GM19099 (cell line): ENCODE data around the gene ELOVL3.

ENCODE experiments used
- POLR2A ChIP-seq: IDR thresholded peaks from 3 replicates; pipeline ENCODE4 v1.6.1; 2011; ENCODE audit warnings: low read depth; ENCODE audit not compliant: insufficient read length; ENCODE audit errors: extremely low read depth

ELOVL3 gene, protein sequence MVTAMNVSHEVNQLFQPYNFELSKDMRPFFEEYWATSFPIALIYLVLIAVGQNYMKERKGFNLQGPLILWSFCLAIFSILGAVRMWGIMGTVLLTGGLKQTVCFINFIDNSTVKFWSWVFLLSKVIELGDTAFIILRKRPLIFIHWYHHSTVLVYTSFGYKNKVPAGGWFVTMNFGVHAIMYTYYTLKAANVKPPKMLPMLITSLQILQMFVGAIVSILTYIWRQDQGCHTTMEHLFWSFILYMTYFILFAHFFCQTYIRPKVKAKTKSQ

DNA sequence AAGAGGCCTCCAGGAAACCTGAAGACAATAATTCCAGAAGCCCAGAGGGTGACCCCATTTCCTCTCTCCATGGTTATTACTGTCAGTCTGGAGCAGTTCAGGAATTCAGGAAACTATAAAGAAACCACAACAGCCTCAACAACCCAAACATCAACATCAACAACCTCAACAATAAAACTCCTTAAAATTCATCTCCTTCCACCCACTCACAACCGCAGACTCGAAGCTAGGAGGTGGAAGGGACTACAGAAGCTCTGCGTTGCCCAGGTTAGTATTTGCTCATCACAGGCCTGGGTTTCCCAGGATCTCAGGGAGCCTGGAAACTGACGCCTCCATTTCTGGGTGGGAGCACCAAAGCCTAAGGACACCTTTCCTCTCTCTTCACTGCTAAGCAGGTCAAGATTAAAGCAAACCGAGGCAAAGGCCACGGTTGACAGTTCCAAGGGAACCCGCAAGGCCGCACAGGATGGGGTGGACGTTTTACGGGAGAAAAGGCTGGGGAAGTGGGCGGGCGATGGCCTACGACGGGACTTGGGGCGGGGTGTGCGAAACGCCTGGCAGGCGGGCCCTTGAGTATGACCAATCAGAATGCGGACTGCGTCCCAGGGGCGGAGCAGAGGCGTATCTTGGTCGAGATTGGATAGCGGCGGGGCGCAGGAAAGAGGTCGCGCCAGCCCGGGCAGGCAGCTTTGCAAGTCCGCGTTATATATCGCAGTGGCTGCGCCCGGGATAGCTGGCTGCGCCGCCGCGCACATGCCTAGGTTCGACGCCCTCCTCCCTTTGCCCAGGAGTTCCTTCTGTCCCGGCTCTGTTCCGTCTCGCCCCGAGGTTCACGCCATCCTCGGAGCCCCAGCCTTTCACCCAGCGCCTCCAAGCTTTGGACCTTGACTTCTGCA lies at the start of gene ELOVL3:
ELOVL3 (plus strand) TSS at position 654 of the 896 bp plus-strand sequence. CDS start 250 bp downstream, outside the sequence.
- TF ChIP-seq POLR2A = no peak

DNA sequence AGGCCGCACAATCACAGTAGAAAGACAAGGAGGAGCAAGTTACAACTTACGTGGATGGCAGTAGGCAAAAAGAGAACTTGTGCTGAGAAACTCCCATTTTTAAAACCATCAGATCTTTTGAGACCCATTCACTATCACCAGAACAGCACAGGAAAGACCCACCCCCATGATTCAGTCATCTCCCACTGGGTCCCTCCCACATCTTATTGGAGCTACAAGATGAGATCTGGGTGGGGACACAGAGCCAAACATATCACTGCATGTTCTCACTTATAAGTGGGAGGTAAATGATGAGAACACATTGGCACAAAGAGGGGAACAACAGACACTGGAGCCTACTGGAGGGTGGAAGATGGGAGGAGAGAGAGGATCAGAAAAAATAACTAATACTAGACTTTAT lies 41.5 kb upstream of the ELOVL3 start:
- no peak for TF ChIP-seq POLR2A

DNA sequence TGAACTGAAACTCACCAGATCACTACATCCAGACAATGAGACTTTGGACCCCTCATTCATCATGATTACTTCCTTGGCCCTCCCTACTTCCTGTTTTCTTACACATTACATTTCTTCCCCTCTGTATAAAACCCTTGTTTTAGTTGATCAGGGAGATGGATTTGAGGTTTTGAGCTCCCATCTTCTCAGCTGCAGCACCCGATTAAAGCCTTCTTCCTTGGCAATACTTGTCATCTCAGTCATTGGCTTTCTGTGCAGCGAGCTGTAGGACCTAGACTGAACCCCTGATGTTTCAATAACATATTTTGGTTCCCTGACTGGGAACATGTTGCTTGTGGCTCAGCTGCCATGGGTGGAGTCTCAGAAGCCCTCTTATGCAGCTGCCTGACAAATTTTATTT lies 40.8 kb upstream of the ELOVL3 start:
- TF ChIP-seq POLR2A = no peak

DNA sequence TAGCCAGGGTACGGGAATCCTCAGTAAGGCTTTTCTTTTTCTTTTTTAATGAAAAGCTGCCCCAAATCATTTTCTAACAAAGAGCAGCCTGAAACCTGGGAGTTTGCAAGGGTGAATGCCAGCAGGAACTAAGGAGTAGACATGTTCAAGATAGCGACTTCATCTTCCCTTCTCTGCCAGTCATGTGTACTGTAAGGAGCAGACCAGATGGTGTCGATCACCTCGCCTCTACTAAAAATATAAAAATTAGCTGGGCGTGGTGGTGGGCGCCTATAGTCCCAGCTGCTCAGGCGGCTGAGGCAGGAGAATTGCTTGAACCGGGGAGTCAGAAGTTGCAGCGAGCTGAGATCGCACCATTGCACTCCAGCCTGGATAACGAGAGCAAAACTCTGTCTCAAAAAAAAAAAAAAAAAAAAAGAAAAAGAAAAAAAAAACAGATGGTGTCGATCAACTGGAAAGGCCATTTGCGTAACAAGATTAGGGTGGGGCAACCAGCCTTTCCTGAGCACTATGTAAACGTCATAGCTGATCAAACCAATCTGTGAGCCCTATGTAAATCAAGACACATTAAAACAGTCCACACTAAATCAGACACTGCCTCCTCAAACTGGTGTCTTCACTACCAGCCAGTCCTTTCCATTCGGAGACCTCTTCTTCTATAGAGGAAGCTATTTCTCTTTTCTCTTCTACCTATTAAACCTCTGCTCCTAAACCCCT lies 40.1 kb upstream of the ELOVL3 start:
- TF ChIP-seq POLR2A = no peak

DNA sequence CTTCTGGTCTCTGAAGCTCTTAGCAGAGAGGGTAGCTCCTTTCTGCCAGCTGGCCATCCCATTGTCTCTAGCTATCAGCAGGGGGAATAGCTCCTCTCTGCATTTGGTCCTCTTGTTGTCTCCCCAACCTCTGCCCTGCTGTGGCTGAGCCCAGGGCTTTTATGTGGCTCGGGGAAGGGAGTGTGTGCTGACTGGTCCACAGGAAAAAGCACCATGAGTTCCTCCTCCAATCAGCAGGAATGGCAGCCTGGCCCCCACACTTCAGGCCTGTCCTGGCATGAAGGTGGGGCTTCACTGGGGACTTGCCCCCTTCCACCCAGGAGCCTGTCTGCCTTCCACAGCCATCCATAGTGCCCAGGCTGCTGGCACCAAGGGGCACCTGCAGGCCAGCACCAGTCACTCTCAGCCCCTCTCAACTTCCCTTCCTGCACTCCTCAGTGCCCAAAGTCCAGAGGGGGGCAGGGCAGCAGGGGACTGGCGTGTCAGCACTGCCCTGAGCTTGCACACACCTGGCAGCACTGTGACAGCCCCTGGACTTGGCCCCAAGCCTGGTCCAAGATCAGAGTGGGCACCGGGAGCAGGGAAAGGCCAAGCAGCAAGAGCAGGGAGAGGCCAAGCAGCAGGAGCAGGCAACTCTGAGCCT lies 37.7 kb upstream of the ELOVL3 start:
- no peak for TF ChIP-seq POLR2A

DNA sequence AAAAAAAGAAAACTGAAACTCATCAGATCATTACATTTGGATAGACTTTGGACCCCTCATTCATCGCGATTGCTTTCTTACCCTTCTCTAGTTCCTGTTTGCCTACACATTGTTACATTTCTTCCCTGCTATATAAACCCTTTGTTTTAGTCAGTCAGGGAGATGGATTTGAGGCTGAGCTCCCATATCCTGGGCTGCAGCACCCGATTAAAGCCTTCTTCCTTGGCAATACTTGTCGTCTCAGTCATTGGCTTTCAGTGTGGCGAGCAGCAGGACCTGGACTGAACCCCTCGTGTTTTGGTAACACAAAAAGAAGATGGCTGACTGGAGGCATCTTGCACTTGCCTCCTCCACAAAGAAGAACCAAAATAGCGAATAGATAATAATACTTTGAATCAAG lies 34.1 kb upstream of the ELOVL3 start:
- TF ChIP-seq POLR2A = no peak

DNA sequence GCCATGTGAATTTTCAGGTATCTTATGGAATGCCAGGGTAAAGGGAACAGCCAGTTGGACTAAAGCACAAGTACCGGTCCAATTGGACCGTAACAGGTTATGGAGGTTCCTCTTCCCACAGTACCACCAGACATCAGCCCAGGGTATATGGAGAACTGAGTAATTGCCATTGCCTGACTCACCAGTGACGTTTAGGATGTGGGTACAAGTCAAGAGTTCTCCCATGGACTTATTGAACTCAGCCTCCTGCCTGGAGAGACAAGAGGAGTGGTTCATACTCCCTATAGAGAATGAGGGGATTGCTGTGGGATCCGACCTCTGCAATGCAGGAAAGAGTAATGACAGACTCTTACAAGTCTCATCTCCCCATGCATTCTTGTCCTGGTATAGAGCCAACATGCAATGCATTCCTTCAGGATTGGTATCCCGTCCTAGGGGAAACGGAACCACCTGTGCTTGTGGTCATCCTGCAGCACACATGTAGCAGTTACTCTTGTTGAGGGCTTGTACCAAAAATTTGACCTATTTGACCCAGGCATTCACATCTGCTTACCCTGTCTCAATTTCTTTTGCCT lies 30.7 kb upstream of the ELOVL3 start:
- no peak for TF ChIP-seq POLR2A

DNA sequence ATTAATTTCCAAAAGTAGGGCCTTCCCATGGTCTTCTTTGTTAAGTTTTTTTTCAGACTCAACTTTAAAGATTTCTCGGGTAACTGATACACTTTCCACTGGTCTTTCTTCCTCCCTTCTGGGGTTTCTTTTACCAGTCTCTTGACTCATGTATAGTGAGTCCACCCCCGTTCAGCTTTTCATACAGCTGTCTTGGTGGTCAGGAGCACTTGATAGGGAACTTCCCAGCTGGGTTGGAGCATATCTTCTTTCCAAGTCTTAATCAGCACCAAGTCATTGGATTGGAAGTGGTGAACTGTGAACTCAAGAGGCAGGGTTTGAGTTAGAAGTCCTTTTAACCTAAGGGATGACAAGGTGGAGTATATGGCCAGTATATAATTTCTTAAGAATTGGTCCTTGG lies 29.2 kb upstream of the ELOVL3 start:
- no peak for TF ChIP-seq POLR2A

DNA sequence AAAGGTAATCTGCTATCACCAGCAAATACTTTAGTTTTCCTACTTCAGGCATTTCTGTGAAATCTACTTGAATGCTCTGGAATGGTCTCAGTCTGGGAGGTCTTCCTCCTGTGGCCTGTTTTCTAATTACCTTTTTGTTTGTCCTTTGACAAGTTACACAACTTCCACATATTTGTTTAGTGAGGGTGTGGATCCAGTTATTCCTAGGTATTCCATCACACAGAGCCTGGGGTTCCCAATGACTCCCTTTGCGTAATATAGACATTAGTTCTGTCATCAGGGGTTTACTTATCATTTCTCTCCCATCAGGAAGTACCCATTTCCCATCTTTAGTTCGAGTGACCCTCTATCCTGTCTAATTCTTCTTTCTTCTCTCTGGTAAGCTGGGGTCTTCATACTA lies 28.1 kb upstream of the ELOVL3 start:
- TF ChIP-seq POLR2A = no peak

DNA sequence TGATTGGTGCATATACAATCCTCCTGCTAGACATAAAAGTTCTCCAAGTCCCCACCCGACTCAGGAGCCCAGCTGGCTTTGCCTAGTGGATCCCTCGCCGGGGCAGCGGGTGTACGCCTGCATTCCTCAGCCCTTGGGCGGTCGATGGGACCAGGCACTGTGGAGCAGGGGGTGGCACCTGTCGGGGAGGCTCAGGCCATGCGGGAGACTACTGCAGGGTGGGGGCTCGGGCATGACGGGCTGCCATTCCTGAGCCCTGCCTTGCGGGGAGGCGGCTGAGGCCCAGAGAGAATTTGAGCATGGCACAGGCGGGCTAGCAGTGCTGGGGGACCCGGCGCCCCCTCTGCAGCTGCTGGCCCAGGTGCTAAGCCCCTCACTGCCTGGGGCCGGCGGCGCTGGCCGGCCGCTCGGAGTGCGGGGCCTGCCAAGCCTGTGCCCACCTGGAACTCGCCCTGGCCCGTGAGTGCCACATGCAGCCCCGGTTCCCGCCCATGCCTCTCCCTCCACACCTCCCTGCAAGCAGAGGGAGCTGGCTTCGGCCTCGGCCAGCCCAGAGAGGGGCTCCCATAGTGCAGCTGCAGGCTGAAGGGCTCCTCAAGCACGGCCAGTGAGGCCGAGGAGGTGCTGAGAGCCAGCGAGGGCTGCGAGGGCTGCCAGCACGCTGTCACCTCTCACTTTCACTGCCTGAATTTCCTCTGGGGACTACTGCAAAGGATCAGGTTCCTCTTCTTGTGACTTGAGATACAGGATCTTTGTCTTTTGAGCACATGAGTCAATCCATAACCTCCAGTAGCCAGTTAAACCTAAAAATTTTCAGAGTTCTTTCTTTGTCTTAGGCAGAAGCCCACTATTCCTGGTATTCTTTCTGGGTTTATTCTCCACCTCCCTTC lies 25.1 kb upstream of the ELOVL3 start:
- TF ChIP-seq POLR2A = no peak

DNA sequence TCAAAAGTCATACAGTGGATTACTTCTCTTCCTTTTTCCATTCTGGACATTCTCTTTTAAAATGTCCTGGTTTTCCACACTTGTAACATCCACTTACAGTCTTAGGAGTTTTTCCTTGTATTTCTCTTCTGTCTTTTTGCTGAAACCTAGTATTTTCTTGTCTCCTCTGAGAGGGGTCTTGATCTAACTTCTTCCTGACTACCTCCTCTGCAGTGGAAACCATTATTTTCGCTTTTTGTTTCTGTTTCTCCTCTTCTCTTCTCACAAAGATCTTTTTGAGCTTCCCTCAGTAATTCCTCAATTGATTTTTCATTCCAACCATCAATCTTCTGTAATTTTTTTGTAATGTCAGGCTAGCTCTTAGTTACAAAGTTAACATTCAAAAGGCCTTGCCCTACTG lies 23.7 kb upstream of the ELOVL3 start:
- TF ChIP-seq POLR2A = no peak

DNA sequence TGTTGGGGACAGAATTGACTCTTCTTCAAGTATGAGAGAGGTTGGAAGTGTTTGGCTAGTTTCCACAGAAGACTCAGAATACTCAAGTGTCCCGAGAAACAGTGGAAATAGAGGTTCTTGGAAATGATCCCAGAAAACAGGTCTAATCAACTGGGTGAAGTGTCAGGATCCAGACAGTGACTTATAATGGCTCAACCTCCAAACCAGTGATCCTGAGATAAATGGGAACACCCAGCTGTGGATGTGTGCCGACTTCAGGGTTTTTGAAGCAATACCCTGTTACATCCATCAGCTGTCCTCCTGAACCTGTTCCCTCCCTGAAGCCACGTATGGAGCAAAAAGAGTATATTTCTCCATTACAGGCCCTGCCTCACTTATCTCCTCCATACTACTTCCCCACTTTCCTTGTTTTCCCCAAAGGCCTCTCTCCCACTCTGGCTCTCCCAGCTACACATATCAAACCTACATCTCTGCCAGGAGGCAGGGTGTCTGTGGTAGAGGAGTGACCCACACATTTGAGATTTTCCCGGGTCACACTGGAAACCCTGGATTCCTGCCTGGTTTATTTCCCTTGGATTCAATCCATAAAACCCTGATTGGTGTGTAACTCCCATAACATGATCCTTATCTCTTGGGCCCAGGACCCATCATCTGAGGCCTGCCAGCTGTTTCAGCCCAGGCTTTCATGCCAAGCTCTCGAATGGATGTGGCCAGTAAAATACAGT lies 17.6 kb upstream of the ELOVL3 start:
- TF ChIP-seq POLR2A = no peak
